Fibroblast of the conjunctiva (primary cell): ENCODE results near the gene MPC1.
"Not testable (repeated sequence)": the region's sequence is repeated elsewhere in the genome, so short reads cannot be mapped to it uniquely, and the experiment has no call there.

ENCODE experiments used
- DNase-seq: peaks from one replicate; pipeline ENCODE4 v3.0.0-alpha.2; 2010; ENCODE audit warnings: low read depth

Gene MPC1

DNA sequence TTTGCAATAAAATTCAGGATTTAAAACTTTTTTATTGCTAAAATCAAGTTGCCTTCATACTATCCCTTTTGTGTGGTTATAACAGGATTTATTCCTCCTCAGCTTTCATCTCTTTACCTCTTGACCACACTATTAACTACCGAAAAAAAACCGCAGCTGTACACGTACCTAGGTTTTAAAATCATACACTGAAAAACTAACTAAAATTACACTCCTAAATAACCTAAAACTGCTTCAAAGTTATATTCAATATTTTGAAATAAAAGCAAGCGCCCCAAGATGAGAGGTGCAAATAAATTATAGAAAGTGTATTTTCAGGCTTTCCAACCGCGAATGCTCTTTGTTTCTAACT lies 1.4 kb downstream of the MPC1 start:
- DNase-seq, result no peak

GRCh38 chr6:166379800-166380199 lies 2.9 kb downstream of the MPC1 start:
- no peak for DNase-seq

DNA sequence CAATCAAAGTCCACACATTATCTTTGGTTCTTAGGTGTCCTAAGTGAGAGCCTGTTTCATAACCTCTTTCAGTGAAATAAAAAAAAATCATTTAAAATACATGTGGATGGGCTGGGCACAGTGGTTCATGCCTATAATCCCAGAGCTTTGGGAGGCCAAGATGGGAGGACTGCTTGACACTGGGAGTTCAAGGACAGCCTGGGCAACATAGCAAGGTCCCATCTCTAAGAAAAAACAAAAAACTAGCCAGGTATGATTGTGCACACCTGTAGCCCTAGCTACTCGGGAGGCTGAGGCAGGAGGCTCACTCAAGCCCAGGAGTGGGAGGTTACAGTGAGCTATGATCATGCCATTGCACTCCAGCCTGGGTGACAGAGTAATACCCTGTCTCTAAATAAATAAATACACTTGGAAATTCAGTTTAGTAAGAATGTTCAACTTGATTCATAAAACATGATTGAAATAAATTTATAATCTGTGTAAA lies 3.6 kb downstream of the MPC1 start:
- no peak for DNase-seq

DNA sequence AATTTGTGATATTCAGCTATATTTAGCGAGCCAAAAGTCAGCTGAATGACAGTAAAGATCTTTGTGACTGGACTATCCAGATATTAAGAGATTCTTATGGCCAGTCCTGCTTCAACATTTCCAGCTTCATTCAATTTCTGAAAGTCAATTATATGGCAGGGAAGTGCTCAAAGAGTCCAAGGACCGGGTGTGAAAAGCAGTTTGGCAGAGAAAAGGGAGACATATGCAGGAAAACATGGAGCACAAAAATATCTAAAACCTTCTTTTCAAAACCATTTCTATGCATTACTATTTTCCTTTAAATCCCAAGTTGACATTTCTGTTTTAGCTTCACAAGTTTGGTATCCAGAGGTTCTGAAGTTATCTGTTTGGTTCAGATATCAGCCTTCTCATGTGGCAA lies 5.0 kb downstream of the MPC1 start:
- DNase-seq, result no peak

GRCh38 chr6:166375013-166375412 lies 7.7 kb downstream of the MPC1 start:
- DNase-seq, result peak; percentile 9

GRCh38 chr6:166370489-166370888 lies 12.3 kb downstream of the MPC1 start:
- DNase-seq, result no peak

DNA sequence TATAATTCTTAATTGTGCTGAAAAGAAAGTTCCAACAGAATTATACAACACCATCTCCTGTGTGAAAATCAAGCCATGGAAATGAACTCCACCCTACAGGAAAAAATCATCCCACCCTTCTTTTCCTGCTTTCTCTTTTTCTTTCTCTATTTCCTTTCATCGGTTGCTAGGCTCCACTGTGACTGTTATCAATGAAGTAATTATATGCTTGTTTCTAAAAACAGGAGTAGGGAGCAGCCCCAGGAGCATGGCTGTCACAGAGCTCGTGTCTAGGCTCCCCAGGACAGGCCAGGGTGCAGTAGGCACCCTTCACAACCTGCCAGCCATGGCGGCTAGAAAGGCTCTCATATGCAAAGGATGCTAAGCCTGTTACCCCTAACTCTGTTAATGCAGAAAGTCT lies 13.0 kb downstream of the MPC1 start:
- no peak for DNase-seq

- DNase-seq, result no peak
Measured at GRCh38 chr6:166366921-166367320, 15.8 kb downstream of the MPC1 start.

- DNase-seq, result no peak
Measured at GRCh38 chr6:166365806-166366205, 16.9 kb downstream of the MPC1 start.

DNA sequence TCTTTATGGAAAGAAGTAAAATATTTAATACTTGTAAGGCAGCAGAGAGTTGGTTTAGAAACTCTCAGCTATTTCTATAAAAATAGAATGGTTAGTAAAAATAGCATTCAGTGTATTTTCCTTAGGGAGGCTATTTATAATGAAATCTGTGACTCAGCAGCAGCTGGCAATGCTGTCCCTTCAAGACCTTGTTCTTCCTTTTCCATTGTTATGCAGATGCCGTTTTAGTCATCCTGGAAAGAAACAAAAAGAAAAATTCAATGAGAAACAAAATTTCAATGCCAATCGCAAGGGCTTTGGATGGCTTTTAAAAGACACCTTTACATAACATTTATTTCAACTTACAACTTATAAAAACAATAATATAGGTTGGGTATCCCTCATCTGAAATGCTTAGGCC lies 17.5 kb downstream of the MPC1 start:
- no peak for DNase-seq

DNA sequence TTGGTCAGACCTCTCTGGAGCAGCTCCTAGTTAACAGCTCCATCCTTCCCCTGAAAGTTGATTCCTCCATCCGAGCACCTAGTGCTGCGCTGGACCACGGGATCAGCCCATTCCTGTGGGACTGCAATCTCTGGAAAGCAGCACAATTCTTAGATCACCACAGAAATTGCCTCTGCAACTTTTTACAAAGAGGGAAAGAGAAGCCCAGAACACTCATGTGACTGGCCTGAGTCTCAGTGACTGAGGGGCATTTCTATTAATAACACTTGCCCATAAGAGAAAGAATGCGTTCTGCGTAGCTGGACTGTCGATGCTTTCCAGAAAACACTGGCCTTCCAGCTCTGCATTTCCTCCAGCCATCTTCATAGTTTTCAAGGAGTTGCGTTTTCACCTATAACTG lies 18.3 kb downstream of the MPC1 start:
- DNase-seq, result no peak

DNA sequence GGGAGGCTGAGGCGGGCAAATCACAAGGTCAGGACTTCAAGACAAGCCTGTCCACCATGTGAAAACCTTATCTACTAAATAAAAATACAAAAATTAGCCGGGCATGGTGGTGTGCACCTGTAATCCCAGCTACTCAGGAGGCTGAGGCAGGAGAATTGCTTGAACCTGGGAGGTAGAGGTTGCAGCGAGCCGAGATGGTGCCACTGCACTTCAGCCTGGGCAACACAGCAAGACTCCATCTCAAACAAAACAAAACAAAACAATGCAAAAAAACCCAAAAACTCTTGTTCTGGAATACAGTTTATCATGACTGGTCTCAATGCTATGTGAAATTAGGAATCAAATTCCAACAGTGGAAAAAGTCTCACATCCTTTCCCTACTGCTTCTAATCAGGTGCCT lies 20.3 kb downstream of the MPC1 start:
- not testable (repeated sequence) for DNase-seq

DNA sequence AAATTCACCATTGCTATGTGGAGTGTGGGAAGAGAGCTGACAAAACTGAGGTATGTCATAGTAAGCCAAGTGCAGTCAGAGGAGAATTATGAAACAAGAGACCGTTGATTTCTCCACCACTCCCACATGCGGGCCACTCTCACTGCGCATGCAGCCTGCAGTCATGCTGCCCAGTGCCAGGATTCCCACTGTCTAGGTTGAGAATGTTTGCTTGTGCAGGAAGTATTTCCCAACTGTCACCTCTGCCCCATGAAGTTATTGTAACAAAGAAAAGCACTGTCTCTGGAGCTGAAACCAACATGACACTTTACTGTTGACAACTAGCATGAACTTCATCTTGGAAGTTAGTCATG lies 21.7 kb downstream of the MPC1 start:
- no peak for DNase-seq

- peak; percentile 9 for DNase-seq
Measured at GRCh38 chr6:166360243-166361076, 22.3 kb downstream of the MPC1 start.

DNA sequence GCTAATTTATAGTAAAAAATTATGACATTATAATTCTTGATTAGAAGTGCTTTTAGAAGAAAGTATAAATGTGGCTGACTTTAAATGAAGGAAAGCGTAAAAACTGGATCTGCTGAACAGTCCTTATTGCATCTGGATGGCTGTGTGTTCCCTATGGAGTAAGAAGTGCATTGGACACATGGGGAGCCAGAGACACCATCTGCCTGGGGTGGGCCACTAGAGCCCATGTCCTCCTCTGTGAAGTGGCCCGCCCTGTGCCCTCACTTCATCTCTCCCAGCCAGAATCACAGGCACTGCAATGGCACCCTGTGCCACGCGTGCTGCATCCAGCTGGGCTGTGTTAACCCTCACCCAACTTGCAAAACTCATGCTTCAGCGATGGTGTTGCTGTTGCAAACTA lies 27.2 kb downstream of the MPC1 start:
- DNase-seq, result no peak

DNA sequence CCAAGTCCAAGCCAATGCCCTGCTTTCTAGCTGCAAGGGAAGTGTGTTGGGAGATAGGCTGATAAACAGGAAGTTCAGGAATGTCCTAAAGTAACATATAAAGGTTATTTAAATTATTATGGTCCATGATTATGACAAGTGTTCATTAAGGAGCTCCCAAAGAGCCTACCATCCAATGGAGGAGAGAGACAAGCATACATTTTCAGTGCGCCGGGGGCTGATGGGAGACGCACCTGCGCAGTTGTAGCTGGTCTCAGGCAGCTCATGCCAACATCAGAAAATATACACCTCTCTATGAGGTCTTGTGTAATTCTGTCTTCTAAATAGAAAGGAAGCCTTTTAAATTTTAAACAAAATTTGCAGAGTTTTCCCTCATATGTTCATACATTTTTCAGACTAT lies 27.8 kb downstream of the MPC1 start:
- DNase-seq, result no peak

- no peak for DNase-seq
Measured at GRCh38 chr6:166354143-166354542, 28.6 kb downstream of the MPC1 start.

DNA sequence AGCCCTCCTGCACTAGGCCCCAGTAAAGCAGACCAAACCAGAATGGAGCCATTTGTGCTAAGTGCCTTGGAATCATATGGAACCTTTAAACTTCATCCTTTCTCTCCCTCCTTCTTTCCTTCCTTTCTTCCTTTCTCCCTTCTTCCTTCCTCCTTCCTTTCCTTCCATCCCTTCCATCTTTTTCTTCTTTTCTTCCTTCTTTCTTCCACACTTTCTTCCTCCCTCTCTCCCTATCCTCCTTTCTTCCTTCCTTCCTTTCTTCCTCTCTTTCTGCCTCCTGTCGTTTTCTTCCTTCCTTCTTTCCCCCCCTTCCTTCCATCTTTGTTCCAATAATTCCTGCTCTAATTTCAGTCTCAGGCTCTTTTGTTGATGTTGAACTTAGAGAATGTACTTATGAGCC lies 29.2 kb downstream of the MPC1 start:
- no peak for DNase-seq

GRCh38 chr6:166352923-166353322 lies 29.8 kb downstream of the MPC1 start:
- no peak for DNase-seq

- DNase-seq, result no peak
Measured at GRCh38 chr6:166351715-166352285, 30.9 kb downstream of the MPC1 start.

DNA sequence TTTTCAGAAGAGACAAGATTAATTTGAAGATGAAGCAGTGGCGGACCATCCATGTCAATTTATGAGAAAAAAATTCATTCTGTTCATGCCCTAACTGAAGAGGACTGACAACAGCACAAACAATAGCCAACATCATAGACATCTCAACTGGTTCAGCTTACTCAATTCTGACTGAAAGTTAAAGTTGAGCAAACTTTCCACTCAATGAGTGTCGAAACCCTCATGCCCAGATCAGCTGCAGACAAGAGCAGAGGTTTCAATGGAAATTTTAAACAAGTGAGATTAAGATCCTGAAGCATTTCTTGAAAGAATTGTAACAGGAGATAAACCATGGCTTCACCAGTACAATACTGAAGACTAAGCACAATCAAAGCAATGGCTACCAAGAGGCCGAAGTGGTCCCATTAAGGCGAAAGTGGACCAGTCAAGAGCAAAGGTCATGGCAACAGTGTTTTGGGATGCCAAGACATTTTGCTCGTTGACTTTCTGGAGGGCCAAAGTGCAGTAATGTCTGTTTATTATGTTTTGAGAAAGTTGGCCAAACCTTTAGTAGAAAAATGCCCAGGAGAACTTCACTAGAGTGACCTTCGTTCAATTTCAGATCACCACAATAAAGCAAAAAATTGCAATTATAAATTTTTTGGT lies 34.3 kb downstream of the MPC1 start:
- DNase-seq, result no peak

DNA sequence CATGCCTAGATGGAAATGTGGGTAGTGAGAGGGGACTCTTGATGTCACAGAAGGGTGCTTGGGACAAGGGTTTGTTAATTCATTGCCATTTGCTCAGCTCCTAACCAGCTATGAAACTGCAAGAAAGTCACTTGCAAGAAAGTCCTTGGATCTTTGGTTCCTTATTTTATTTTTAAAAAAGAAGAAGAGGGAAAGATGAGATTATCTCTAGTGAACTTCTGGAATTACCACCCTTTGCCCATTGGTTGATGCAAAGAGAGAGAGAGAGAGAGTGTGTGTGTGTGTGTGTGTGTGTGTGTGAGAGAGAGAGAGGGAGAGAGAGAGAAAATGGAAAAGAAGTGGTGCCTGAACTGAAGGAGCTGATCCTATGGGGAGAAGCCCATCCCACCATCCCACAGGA lies 35.8 kb downstream of the MPC1 start:
- DNase-seq, result no peak

DNA sequence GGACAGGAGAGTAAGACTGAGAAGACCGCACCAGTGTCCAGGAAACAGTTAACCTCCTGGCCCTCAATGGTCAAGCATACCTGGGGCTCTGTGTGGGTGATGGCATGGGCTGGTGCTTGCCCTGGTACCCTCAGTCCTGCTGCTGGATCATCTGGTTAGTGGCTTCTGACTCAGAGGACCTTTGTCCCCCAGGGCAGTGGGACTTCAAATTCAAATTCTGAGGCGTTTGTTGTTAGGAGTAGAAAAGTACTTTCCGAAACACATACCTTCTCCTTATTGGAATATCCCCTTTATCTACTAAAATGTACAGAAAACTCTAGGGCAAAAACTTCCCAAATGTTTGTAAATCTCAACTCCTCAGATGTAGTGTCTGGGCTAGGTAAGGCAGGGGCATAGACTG lies 36.3 kb downstream of the MPC1 start:
- no peak for DNase-seq

GRCh38 chr6:166345672-166346071 lies 37.1 kb downstream of the MPC1 start:
- not testable (repeated sequence) for DNase-seq
